ENCODE data around the gene CCDC148. TPM values are rescaled to one million over a fixed set of nuclear protein-coding genes. Genes with fewer than 3 reads are reported as not detected.

CCDC148 gene
- total and polyA plus RNA-seq, 2 donors = 0.55 to 1.1 TPM

DNA sequence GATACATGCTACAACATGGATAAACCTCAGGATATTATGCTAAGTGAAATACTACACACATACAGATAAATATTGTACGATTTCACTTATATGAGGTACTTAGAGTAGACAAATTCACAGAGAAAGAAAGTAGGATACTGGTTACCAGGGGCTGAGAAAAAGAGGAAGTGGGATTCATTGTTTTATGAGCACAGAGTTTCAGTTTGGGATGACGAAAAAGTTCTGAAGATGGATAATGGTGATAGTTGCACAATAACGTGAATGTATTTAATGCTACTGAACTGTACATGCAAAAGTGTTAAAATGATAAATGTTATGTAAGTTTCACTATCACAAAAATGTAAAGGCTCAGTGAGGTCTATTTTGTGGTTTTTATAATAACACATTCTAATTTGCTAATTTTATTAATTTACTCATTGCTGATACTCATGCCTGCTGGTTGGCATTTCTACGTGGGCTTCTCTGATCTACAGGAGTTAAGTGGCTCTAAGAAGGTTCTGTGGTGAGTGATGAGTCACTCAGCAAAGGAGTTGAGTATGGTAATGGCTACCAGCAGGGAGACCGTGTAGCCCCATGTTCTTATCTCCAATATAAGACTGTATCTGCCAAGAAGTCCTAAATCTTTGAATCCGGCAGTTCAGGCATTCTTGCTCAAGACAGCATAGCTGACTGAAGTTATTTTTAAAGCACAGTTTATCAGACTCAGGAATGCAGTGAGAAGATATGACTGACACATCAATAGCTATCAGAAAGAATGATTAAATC is 313.8 kb downstream of the CCDC148 start:
- WGBS = 69% methylated on average over 6 of the region's 6 CpGs
- H3K27ac ChIP-seq (ENCODE audit: low read depth in 1 of 2, low read length in 1 of 2) = no peak overlapping the region

GRCh38 chr2:158142165-158142564 is 314.4 kb downstream of the CCDC148 start:
- DNase-seq (ENCODE audit: low read depth in 6 of 9, low spot score in 9 of 9) = no peak
- Histone ChIP-seq H3K4me1 (ENCODE audit: control insufficient read depth in 2 of 2, insufficient read depth in 2 of 2, low read length in 2 of 2) (no peaks in the 10 kb centered on the region), H3K27ac (ENCODE audit: low read depth in 1 of 2, low read length in 1 of 2) (no peak overlapping the region), H3K9me3 (ENCODE audit: control insufficient read depth in 2 of 2, insufficient read depth in 1 of 2, low read length in 1 of 2) (no peaks in the 10 kb centered on the region), H3K36me3 (ENCODE audit: control insufficient read depth in 2 of 2, insufficient read depth in 2 of 2, low read length in 1 of 2) (no peaks in the 10 kb centered on the region), H3K4me3 (ENCODE audit: low read length in 2 of 2) (no peak overlapping the region), H3K27me3 (ENCODE audit: control insufficient read depth in 2 of 2, insufficient read depth in 1 of 2, low read length in 1 of 2) (no peaks in the 10 kb centered on the region)
- 99% methylated on average over 3 of the region's 3 CpGs for WGBS

More for the DNA sequence above, 313.8 kb downstream of the CCDC148 start:
- no peaks in the 10 kb centered on the region for H3K4me1 ChIP-seq (ENCODE audit: control insufficient read depth in 2 of 2, insufficient read depth in 2 of 2, low read length in 2 of 2)
- H3K4me3 ChIP-seq (ENCODE audit: low read length in 2 of 2) = no peak overlapping the region
- no peak for DNase-seq (ENCODE audit: low read depth in 6 of 9, low spot score in 9 of 9)
- H3K27me3 ChIP-seq (ENCODE audit: control insufficient read depth in 2 of 2, insufficient read depth in 1 of 2, low read length in 1 of 2) = no peaks in the 10 kb centered on the region
- no peaks in the 10 kb centered on the region for H3K9me3 ChIP-seq (ENCODE audit: control insufficient read depth in 2 of 2, insufficient read depth in 1 of 2, low read length in 1 of 2)
- no peaks in the 10 kb centered on the region for H3K36me3 ChIP-seq (ENCODE audit: control insufficient read depth in 2 of 2, insufficient read depth in 2 of 2, low read length in 1 of 2)

- 99% methylated on average over 1 of the region's 1 CpG for WGBS
Measured at GRCh38 chr2:158140201-158140600, 316.4 kb downstream of the CCDC148 start.

GRCh38 chr2:158138255-158138654 is 318.3 kb downstream of the CCDC148 start:
- no peaks in the 10 kb centered on the region for H3K9me3 ChIP-seq (ENCODE audit: control insufficient read depth in 2 of 2, insufficient read depth in 1 of 2, low read length in 1 of 2)
- H3K27me3 ChIP-seq (ENCODE audit: control insufficient read depth in 2 of 2, insufficient read depth in 1 of 2, low read length in 1 of 2) = no peaks in the 10 kb centered on the region
- no peak overlapping the region for H3K4me3 ChIP-seq (ENCODE audit: low read length in 2 of 2)
- H3K36me3 ChIP-seq (ENCODE audit: control insufficient read depth in 2 of 2, insufficient read depth in 2 of 2, low read length in 1 of 2) = no peaks in the 10 kb centered on the region
- WGBS = 48% methylated on average over 5 of the region's 5 CpGs
- H3K27ac ChIP-seq (ENCODE audit: low read depth in 1 of 2, low read length in 1 of 2) = no peak overlapping the region
- no peaks in the 10 kb centered on the region for H3K4me1 ChIP-seq (ENCODE audit: control insufficient read depth in 2 of 2, insufficient read depth in 2 of 2, low read length in 2 of 2)
- no peak for DNase-seq (ENCODE audit: low read depth in 6 of 9, low spot score in 9 of 9)

More at GRCh38 chr2:158140201-158140600, 316.4 kb downstream of the CCDC148 start:
- Histone ChIP-seq H3K27me3 (ENCODE audit: control insufficient read depth in 2 of 2, insufficient read depth in 1 of 2, low read length in 1 of 2) (no peaks in the 10 kb centered on the region), H3K9me3 (ENCODE audit: control insufficient read depth in 2 of 2, insufficient read depth in 1 of 2, low read length in 1 of 2) (no peaks in the 10 kb centered on the region), H3K4me3 (ENCODE audit: low read length in 2 of 2) (no peak overlapping the region), H3K4me1 (ENCODE audit: control insufficient read depth in 2 of 2, insufficient read depth in 2 of 2, low read length in 2 of 2) (no peaks in the 10 kb centered on the region), H3K36me3 (ENCODE audit: control insufficient read depth in 2 of 2, insufficient read depth in 2 of 2, low read length in 1 of 2) (no peaks in the 10 kb centered on the region), H3K27ac (ENCODE audit: low read depth in 1 of 2, low read length in 1 of 2) (no peak overlapping the region)
- no peak for DNase-seq (ENCODE audit: low read depth in 6 of 9, low spot score in 9 of 9)

GRCh38 chr2:158135096-158135495 is 321.5 kb downstream of the CCDC148 start:
- H3K27me3 ChIP-seq (ENCODE audit: control insufficient read depth in 2 of 2, insufficient read depth in 1 of 2, low read length in 1 of 2) = no peaks in the 10 kb centered on the region
- no peak overlapping the region for H3K4me3 ChIP-seq (ENCODE audit: low read length in 2 of 2)
- H3K27ac ChIP-seq (ENCODE audit: low read depth in 1 of 2, low read length in 1 of 2) = no peak overlapping the region
- no peak for DNase-seq (ENCODE audit: low read depth in 6 of 9, low spot score in 9 of 9)
- WGBS = 97% methylated on average over 1 of the region's 1 CpG
- H3K4me1 ChIP-seq (ENCODE audit: control insufficient read depth in 2 of 2, insufficient read depth in 2 of 2, low read length in 2 of 2) = no peaks in the 10 kb centered on the region
- no peaks in the 10 kb centered on the region for H3K36me3 ChIP-seq (ENCODE audit: control insufficient read depth in 2 of 2, insufficient read depth in 2 of 2, low read length in 1 of 2)
- no peaks in the 10 kb centered on the region for H3K9me3 ChIP-seq (ENCODE audit: control insufficient read depth in 2 of 2, insufficient read depth in 1 of 2, low read length in 1 of 2)

GRCh38 chr2:158134655-158135054 is 321.9 kb downstream of the CCDC148 start:
- Histone ChIP-seq H3K27ac (ENCODE audit: low read depth in 1 of 2, low read length in 1 of 2) (no peak overlapping the region), H3K4me1 (ENCODE audit: control insufficient read depth in 2 of 2, insufficient read depth in 2 of 2, low read length in 2 of 2) (no peaks in the 10 kb centered on the region), H3K9me3 (ENCODE audit: control insufficient read depth in 2 of 2, insufficient read depth in 1 of 2, low read length in 1 of 2) (no peaks in the 10 kb centered on the region), H3K4me3 (ENCODE audit: low read length in 2 of 2) (no peak overlapping the region), H3K27me3 (ENCODE audit: control insufficient read depth in 2 of 2, insufficient read depth in 1 of 2, low read length in 1 of 2) (no peaks in the 10 kb centered on the region), H3K36me3 (ENCODE audit: control insufficient read depth in 2 of 2, insufficient read depth in 2 of 2, low read length in 1 of 2) (no peaks in the 10 kb centered on the region)
- DNase-seq (ENCODE audit: low read depth in 6 of 9, low spot score in 9 of 9) = no peak
- 96% methylated on average over 6 of the region's 6 CpGs for WGBS

GRCh38 chr2:158134055-158134454 is 322.5 kb downstream of the CCDC148 start:
- 80% methylated on average over 4 of the region's 4 CpGs for WGBS

DNA sequence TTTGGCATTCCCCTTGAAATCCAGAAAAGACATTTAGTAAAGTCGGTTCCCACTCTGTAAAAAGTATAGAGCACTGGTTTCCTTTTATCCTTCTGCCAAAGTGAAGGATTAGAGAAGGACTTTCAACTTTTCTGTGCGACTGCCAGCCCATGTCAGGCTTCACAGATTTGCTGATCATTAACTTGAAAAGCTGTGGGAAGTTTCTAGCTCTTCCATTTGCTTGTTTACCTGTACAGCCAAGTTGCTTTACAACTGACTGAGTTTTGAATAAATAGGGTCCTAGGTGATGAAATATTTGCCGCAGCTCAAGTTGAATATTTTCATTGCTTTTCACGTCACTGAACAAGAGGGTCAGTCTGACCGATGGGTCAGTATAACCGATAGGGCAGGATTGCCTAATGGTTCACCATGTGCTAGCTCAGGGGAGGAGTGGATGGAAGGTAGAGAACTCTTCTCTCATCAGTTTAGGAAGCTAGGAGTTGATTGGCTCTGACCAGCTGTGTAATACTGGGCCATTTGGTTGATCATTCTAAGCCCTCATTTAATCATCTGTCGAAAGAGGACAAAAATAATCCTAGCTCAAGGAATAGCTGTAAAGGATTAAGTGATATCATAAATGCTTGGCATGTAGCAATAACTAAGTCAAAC is 324.5 kb downstream of the CCDC148 start:
- Histone ChIP-seq H3K9me3 (ENCODE audit: control insufficient read depth in 2 of 2, insufficient read depth in 1 of 2, low read length in 1 of 2) (no peaks in the 10 kb centered on the region), H3K36me3 (ENCODE audit: control insufficient read depth in 2 of 2, insufficient read depth in 2 of 2, low read length in 1 of 2) (no peaks in the 10 kb centered on the region), H3K27me3 (ENCODE audit: control insufficient read depth in 2 of 2, insufficient read depth in 1 of 2, low read length in 1 of 2) (no peaks in the 10 kb centered on the region), H3K4me1 (ENCODE audit: control insufficient read depth in 2 of 2, insufficient read depth in 2 of 2, low read length in 2 of 2) (no peaks in the 10 kb centered on the region), H3K27ac (ENCODE audit: low read depth in 1 of 2, low read length in 1 of 2) (no peak overlapping the region), H3K4me3 (ENCODE audit: low read length in 2 of 2) (no peak overlapping the region)
- DNase-seq (ENCODE audit: low read depth in 6 of 9, low spot score in 9 of 9) = no peak
- 96% methylated on average over 7 of the region's 7 CpGs for WGBS

More at GRCh38 chr2:158134055-158134454, 322.5 kb downstream of the CCDC148 start:
- Histone ChIP-seq H3K4me1 (ENCODE audit: control insufficient read depth in 2 of 2, insufficient read depth in 2 of 2, low read length in 2 of 2) (no peaks in the 10 kb centered on the region), H3K9me3 (ENCODE audit: control insufficient read depth in 2 of 2, insufficient read depth in 1 of 2, low read length in 1 of 2) (no peaks in the 10 kb centered on the region), H3K27me3 (ENCODE audit: control insufficient read depth in 2 of 2, insufficient read depth in 1 of 2, low read length in 1 of 2) (no peaks in the 10 kb centered on the region), H3K27ac (ENCODE audit: low read depth in 1 of 2, low read length in 1 of 2) (no peak overlapping the region), H3K4me3 (ENCODE audit: low read length in 2 of 2) (no peak overlapping the region), H3K36me3 (ENCODE audit: control insufficient read depth in 2 of 2, insufficient read depth in 2 of 2, low read length in 1 of 2) (no peaks in the 10 kb centered on the region)
- DNase-seq (ENCODE audit: low read depth in 6 of 9, low spot score in 9 of 9) = no peak

- no peaks in the 10 kb centered on the region for H3K36me3 ChIP-seq (ENCODE audit: control insufficient read depth in 2 of 2, insufficient read depth in 2 of 2, low read length in 1 of 2)
- H3K4me3 ChIP-seq (ENCODE audit: low read length in 2 of 2) = no peak overlapping the region
- H3K4me1 ChIP-seq (ENCODE audit: control insufficient read depth in 2 of 2, insufficient read depth in 2 of 2, low read length in 2 of 2) = no peaks in the 10 kb centered on the region
- no peak for DNase-seq (ENCODE audit: low read depth in 6 of 9, low spot score in 9 of 9)
- H3K27ac ChIP-seq (ENCODE audit: low read depth in 1 of 2, low read length in 1 of 2) = no peak overlapping the region
- 99% methylated on average over 1 of the region's 1 CpG for WGBS
- H3K9me3 ChIP-seq (ENCODE audit: control insufficient read depth in 2 of 2, insufficient read depth in 1 of 2, low read length in 1 of 2) = no peaks in the 10 kb centered on the region
- H3K27me3 ChIP-seq (ENCODE audit: control insufficient read depth in 2 of 2, insufficient read depth in 1 of 2, low read length in 1 of 2) = no peaks in the 10 kb centered on the region
Measured at GRCh38 chr2:158131483-158131912, 325.1 kb downstream of the CCDC148 start.

Data from thymus (tissue), 11 donors.